Measurements from ENCODE around the gene ACTR2.

The ACTR2 gene

GRCh38 chr2:65278531-65278981 is 50.9 kb downstream of the ACTR2 start:
- DNase-seq (ENCODE audit: low read depth) = peak; percentile 64

GRCh38 chr2:65279756-65280155 is 52.1 kb downstream of the ACTR2 start:
- no peak for DNase-seq (ENCODE audit: low read depth)

- DNase-seq (ENCODE audit: low read depth) = no peak
These were observed 54.2 kb downstream of the ACTR2 start for GRCh38 chr2:65281627-65282351.

- DNase-seq (ENCODE audit: low read depth) = no peak
These were observed 54.9 kb downstream of the ACTR2 start for GRCh38 chr2:65282477-65283053.

GRCh38 chr2:65287364-65287763 is 59.7 kb downstream of the ACTR2 start:
- DNase-seq (ENCODE audit: low read depth) = no peak

- DNase-seq (ENCODE audit: low read depth) = no peak
These were observed 63.8 kb downstream of the ACTR2 start for GRCh38 chr2:65291216-65292105.

- no peak for DNase-seq (ENCODE audit: low read depth)
These were observed 64.4 kb downstream of the ACTR2 start for GRCh38 chr2:65292106-65292400.

- DNase-seq (ENCODE audit: low read depth) = no peak
These were observed 64.9 kb downstream of the ACTR2 start for GRCh38 chr2:65292461-65293011.

GRCh38 chr2:65293376-65293775 is 65.7 kb downstream of the ACTR2 start:
- no peak for DNase-seq (ENCODE audit: low read depth)

GRCh38 chr2:65294136-65294535 is 66.5 kb downstream of the ACTR2 start:
- DNase-seq (ENCODE audit: low read depth) = no peak

GRCh38 chr2:65294701-65295100 is 67.1 kb downstream of the ACTR2 start:
- no peak for DNase-seq (ENCODE audit: low read depth)

- DNase-seq (ENCODE audit: low read depth) = no peak
These were observed 69.3 kb downstream of the ACTR2 start for GRCh38 chr2:65296971-65297370.

- DNase-seq (ENCODE audit: low read depth) = no peak
These were observed 69.9 kb downstream of the ACTR2 start for GRCh38 chr2:65297544-65297943.

GRCh38 chr2:65298089-65298488 is 70.5 kb downstream of the ACTR2 start:
- DNase-seq (ENCODE audit: low read depth) = no peak

GRCh38 chr2:65299246-65299645 is 71.6 kb downstream of the ACTR2 start:
- DNase-seq (ENCODE audit: low read depth) = peak; percentile 71

GRCh38 chr2:65300134-65300760 is 72.6 kb downstream of the ACTR2 start:
- peak; percentile 65 for DNase-seq (ENCODE audit: low read depth)

GRCh38 chr2:65300761-65301711 is 73.4 kb downstream of the ACTR2 start:
- DNase-seq (ENCODE audit: low read depth) = peak; percentile 72

- DNase-seq (ENCODE audit: low read depth) = no peak
These were observed 78.3 kb downstream of the ACTR2 start for GRCh38 chr2:65305934-65306333.

- no peak for DNase-seq (ENCODE audit: low read depth)
These were observed 82.1 kb downstream of the ACTR2 start for GRCh38 chr2:65309699-65310098.

GRCh38 chr2:65311049-65311448 is 83.4 kb downstream of the ACTR2 start:
- no peak for DNase-seq (ENCODE audit: low read depth)

GRCh38 chr2:65311596-65311995 is 84.0 kb downstream of the ACTR2 start:
- no peak for DNase-seq (ENCODE audit: low read depth)

All from ELR (cell line).